ENCODE measurements around the gene HIPK2. TPM values are rescaled to one million over a fixed set of nuclear protein-coding genes. Genes with fewer than 3 reads are reported as not detected.

The HIPK2 gene
- total RNA-seq, 1 donor: 28.8 TPM

GRCh38 chr7:139820089-139820488 is 42.3 kb upstream of the HIPK2 start:
- DNase-seq (ENCODE audit: low read depth): no peak
- H3K4me3 ChIP-seq (ENCODE audit: low read depth, low read length): no peak overlapping the region
- no peak for TF ChIP-seq CTCF (IDR thresholded peaks at IDR 0.05; ENCODE audit: insufficient read depth, low read length)

GRCh38 chr7:139817249-139817648 is 39.5 kb upstream of the HIPK2 start:
- TF ChIP-seq CTCF (IDR thresholded peaks at IDR 0.05; ENCODE audit: insufficient read depth, low read length): no peak
- H3K4me3 ChIP-seq (ENCODE audit: low read depth, low read length): no peak overlapping the region
- DNase-seq (ENCODE audit: low read depth): no peak

GRCh38 chr7:139813689-139814088 is 35.9 kb upstream of the HIPK2 start:
- no peak overlapping the region for H3K4me3 ChIP-seq (ENCODE audit: low read depth, low read length)
- DNase-seq (ENCODE audit: low read depth): no peak
- no peak for TF ChIP-seq CTCF (IDR thresholded peaks at IDR 0.05; ENCODE audit: insufficient read depth, low read length)

GRCh38 chr7:139813151-139813550 is 35.4 kb upstream of the HIPK2 start:
- no peak for TF ChIP-seq CTCF (IDR thresholded peaks at IDR 0.05; ENCODE audit: insufficient read depth, low read length)
- no peak for DNase-seq (ENCODE audit: low read depth)
- H3K4me3 ChIP-seq (ENCODE audit: low read depth, low read length): no peak overlapping the region

DNA sequence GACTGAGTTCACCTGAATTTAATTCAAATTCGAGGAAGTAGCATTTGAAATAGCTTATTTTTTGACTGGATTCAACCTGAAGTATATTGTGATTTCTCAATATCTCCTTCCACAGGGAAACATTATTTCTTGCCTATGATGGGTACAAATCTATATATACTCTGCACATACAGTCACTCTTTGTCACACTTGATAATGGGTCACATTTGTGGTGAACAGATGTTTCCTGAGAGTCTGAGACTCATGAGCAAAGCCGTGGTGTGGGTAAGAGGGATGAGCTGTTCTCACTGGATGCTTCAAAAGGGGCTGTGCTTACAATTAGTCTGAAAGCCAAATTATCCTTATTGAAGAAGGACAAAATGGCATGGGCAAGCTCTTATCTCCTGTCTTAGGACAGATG is 33.3 kb upstream of the HIPK2 start:
- H3K4me3 ChIP-seq (ENCODE audit: low read depth, low read length): no peak overlapping the region
- TF ChIP-seq CTCF (IDR thresholded peaks at IDR 0.05; ENCODE audit: insufficient read depth, low read length): no peak
- no peak for DNase-seq (ENCODE audit: low read depth)

- TF ChIP-seq CTCF (IDR thresholded peaks at IDR 0.05; ENCODE audit: insufficient read depth, low read length): no peak
- H3K4me3 ChIP-seq (ENCODE audit: low read depth, low read length): no peak overlapping the region
- DNase-seq (ENCODE audit: low read depth): no peak
These were observed 31.1 kb upstream of the HIPK2 start for GRCh38 chr7:139808846-139809442.

DNA sequence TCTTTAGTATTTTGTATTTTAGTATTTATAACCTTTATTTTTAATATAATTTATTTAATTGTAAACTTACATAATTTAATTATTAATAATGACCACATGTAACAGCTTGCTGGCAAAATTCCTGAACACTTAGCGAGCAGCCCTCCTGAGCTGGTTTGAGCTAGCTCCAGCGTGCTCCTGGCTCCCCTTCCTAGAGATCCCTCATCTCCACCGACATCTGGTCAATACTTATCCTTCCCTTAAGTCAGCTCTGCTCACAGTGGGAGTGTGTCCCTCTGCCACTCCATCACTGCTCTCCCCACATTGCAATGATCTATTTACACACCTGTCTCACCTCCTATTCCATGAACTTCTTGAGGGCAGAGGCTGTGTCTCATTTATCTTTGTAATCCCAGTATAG is 30.6 kb upstream of the HIPK2 start:
- no peak for DNase-seq (ENCODE audit: low read depth)
- TF ChIP-seq CTCF (IDR thresholded peaks at IDR 0.05; ENCODE audit: insufficient read depth, low read length): no peak
- no peak overlapping the region for H3K4me3 ChIP-seq (ENCODE audit: low read depth, low read length)
